Osteocyte (in vitro differentiated cells): ENCODE results near the gene ATP2A3. TPM values are rescaled to one million over a fixed set of nuclear protein-coding genes. Genes with fewer than 3 reads are reported as not detected.

ENCODE experiments used
- DNase-seq: peaks from one replicate; pipeline ENCODE4 v3.0.0; 2021; ENCODE audit warnings: mixed read lengths; ENCODE audit not compliant: unreplicated experiment; ENCODE audit errors: extremely low spot score
- H3K27ac Mint-ChIP-seq: one replicate; pipeline ENCODE4 v1.8.0; 2021; ENCODE audit warnings: mild to moderate bottlenecking, mixed read lengths; ENCODE audit not compliant: unreplicated experiment
- H3K27me3 Mint-ChIP-seq: one replicate; pipeline ENCODE4 v1.8.0; 2021; ENCODE audit warnings: mixed read lengths; ENCODE audit not compliant: unreplicated experiment
- H3K36me3 Mint-ChIP-seq: one replicate; pipeline ENCODE4 v1.8.0; 2021; ENCODE audit warnings: mixed read lengths; ENCODE audit not compliant: unreplicated experiment
- H3K4me1 Mint-ChIP-seq: one replicate; pipeline ENCODE4 v1.8.0; 2021; ENCODE audit warnings: mixed read lengths; ENCODE audit not compliant: unreplicated experiment
- H3K4me3 Mint-ChIP-seq: one replicate; pipeline ENCODE4 v1.8.0; 2021; ENCODE audit warnings: mild to moderate bottlenecking, moderate library complexity, mixed read lengths; ENCODE audit not compliant: unreplicated experiment
- H3K9me3 Mint-ChIP-seq: one replicate; pipeline ENCODE4 v1.8.0; 2021; ENCODE audit warnings: mixed read lengths; ENCODE audit not compliant: unreplicated experiment
- CTCF ChIP-seq: fragments of 200-600 bp; sonication (generic); IDR thresholded peaks from 2 replicates; pipeline ENCODE4 v1.5.0; 2021; ENCODE audit warnings: antibody characterized with exemption, mild to moderate bottlenecking, moderate library complexity
- total RNA-seq: library from RNA; stranded (reverse); gene quantifications from 2 replicates; pipeline ENCODE4 v1.2.1, GENCODE V29; 2021

The ATP2A3 gene
- total RNA-seq, 1 donor from 2014 or later, result not detected

GRCh38 chr17:3904501-3904900, 59.7 kb downstream of the ATP2A3 start:
- TF ChIP-seq CTCF, result no peak
- Mint-ChIP-seq H3K27ac (no peak overlapping the region), H3K27me3 (peaks cover 4% of the 10 kb centered on the region), H3K4me3 (no peak overlapping the region), H3K9me3 (no peaks in the 10 kb centered on the region), H3K36me3 (no peaks in the 10 kb centered on the region), H3K4me1 (no peaks in the 10 kb centered on the region)
- DNase-seq, result no peak

- no peak for TF ChIP-seq CTCF
- H3K27me3 Mint-ChIP-seq, result peaks cover 4% of the 10 kb centered on the region
- no peak overlapping the region for H3K4me3 Mint-ChIP-seq
- H3K9me3 Mint-ChIP-seq, result no peaks in the 10 kb centered on the region
- no peak for DNase-seq
- H3K36me3 Mint-ChIP-seq, result no peaks in the 10 kb centered on the region
- no peak overlapping the region for H3K27ac Mint-ChIP-seq
- H3K4me1 Mint-ChIP-seq, result no peaks in the 10 kb centered on the region
These were observed 60.4 kb downstream of the ATP2A3 start for GRCh38 chr17:3903881-3904290.

GRCh38 chr17:3903051-3903825, 61.0 kb downstream of the ATP2A3 start:
- Mint-ChIP-seq H3K9me3 (no peaks in the 10 kb centered on the region), H3K4me3 (no peak overlapping the region), H3K27me3 (peaks cover 4% of the 10 kb centered on the region), H3K36me3 (no peaks in the 10 kb centered on the region), H3K27ac (no peak overlapping the region), H3K4me1 (no peaks in the 10 kb centered on the region)
- no peak for DNase-seq
- TF ChIP-seq CTCF, result no peak

- DNase-seq, result no peak
These were observed 63.6 kb downstream of the ATP2A3 start for GRCh38 chr17:3900646-3901045.

More at GRCh38 chr17:3900646-3901045, 63.6 kb downstream of the ATP2A3 start:
- Mint-ChIP-seq H3K27ac (no peak overlapping the region), H3K27me3 (peaks cover 4% of the 10 kb centered on the region), H3K4me1 (no peaks in the 10 kb centered on the region), H3K9me3 (no peaks in the 10 kb centered on the region), H3K4me3 (no peak overlapping the region), H3K36me3 (no peaks in the 10 kb centered on the region)
- no peak for TF ChIP-seq CTCF
